Spleen (tissue), 11 donors: ENCODE measurements around the gene MEA1. TPM values are rescaled to one million over a fixed set of nuclear protein-coding genes. Genes with fewer than 3 reads are reported as not detected.
A peak's percentile ranks its signal among the peaks of the same experiment; 100 is the strongest.

Experiments
- DNase-seq: peaks from one replicate; pipeline ENCODE4 v3.0.0-alpha.2; 2020
- H3K27ac ChIP-seq, 8 donors: fragments of 200-600 bp; sonication (generic) in 7 of 8; 1 replicate in 4 of 8; 2 replicates in 4 of 8; pipeline versions ENCODE4 v1.5.0 to v1.8.0; 2016 to 2021; ENCODE audit warnings: inconsistent platforms in 4 of 8, mild to moderate bottlenecking in 4 of 8, moderate library complexity in 1 of 8
- H3K27me3 ChIP-seq, 7 donors: fragments of 200-600 bp; sonication (generic) in 6 of 7; replicated peaks in 1 of 7; 1 replicate in 4 of 7; 2 replicates in 3 of 7; pipeline versions ENCODE4 v1.5.0 to v1.8.0; 2016 to 2021; ENCODE audit warnings: inconsistent platforms in 3 of 7, mild to moderate bottlenecking in 1 of 7
- H3K36me3 ChIP-seq, 6 donors: fragments of 200-600 bp; sonication (generic) in 5 of 6; 1 replicate in 4 of 6; 2 replicates in 2 of 6; pipeline versions ENCODE4 v1.5.0 to v1.8.0; 2016 to 2021; ENCODE audit warnings: inconsistent platforms in 2 of 6
- H3K4me1 ChIP-seq, 6 donors: fragments of 200-600 bp; sonication (generic) in 5 of 6; 1 replicate in 3 of 6; 2 replicates in 3 of 6; pipeline versions ENCODE4 v1.5.0 to v1.8.0; 2016 to 2021; ENCODE audit warnings: inconsistent platforms in 3 of 6
- H3K4me3 ChIP-seq, 8 donors: fragments of 200-600 bp; sonication (generic) in 7 of 8; 1 replicate in 4 of 8; 2 replicates in 4 of 8; pipeline versions ENCODE4 v1.5.0 to v1.8.0; 2016 to 2021; ENCODE audit warnings: inconsistent platforms in 4 of 8, mild to moderate bottlenecking in 4 of 8, moderate library complexity in 2 of 8
- H3K9me3 ChIP-seq, 8 donors: fragments of 200-600 bp; sonication (generic) in 7 of 8; 1 replicate in 4 of 8; 2 replicates in 4 of 8; pipeline versions ENCODE4 v1.5.0 to v1.8.0; 2016 to 2021; ENCODE audit warnings: inconsistent platforms in 4 of 8
- POLR2A ChIP-seq, 3 donors: fragments of 450-650 bp; IDR thresholded peaks; one replicate each; pipeline ENCODE4 v1.5.1; 2017; ENCODE audit warnings: antibody characterized with exemption in 3 of 3, mild to moderate bottlenecking in 1 of 3
- POLR2AphosphoS5 ChIP-seq, 3 donors: sonication (generic); formaldehyde crosslinking; IDR thresholded peaks; one replicate each; pipeline ENCODE4 v1.5.1; 2017; ENCODE audit warnings: antibody characterized with exemption in 3 of 3
- WGBS, 5 donors: extraction: QIAGEN DNeasy Blood & Tissue Kit in 3 of 5; methylation state at CpG; one replicate each; pipeline versions ENCODE4 v1.1.5 to v1.1.7; 2013 to 2018; 5-methylcytosine and 5-hydroxymethylcytosine counted together
- intact Hi-C: fragments of 100-400 bp; cut with DNase I; formaldehyde crosslinking; loops from one replicate; pipeline ENCODE4 v1.15.0; 2023; ENCODE audit warnings: low total_unique reads
- polyA plus RNA-seq, 3 donors: library from polyadenylated mRNA; stranded (reverse); fragments of 200-250 nt; gene quantifications; one replicate each; pipeline ENCODE4 v1.2.1, GENCODE V29; 2013
- total RNA-seq, 7 donors: library from RNA; depleted of rRNA in 3 of 7; stranded (reverse); fragments of >200 nt in 3 of 7; fragmentation: NEBNext Ultra II Directional in 4 of 7; extraction: Animal tissue kit (Norgen Biotek cat#: 25700) in 4 of 7; gene quantifications; one replicate each; pipeline versions ENCODE4 v1.1.0 to v1.2.1, GENCODE V29; 2016 to 2021
- TF ChIP-seq, protein P1 (sequence below), 11 experiments: fragments of 200-600 bp in 7 of 11; fragments of 450-650 bp in 4 of 11; sonication (generic) in 4 of 11; IDR thresholded peaks in 8 of 11; conservative IDR thresholded peaks in 3 of 11; 1 replicate in 7 of 11; 2 replicates in 4 of 11; pipeline versions ENCODE4 v1.4.0 to v1.8.0; 2016 to 2021; ENCODE audit warnings: antibody characterized with exemption in 11 of 11, inconsistent platforms in 4 of 11, mild to moderate bottlenecking in 1 of 11
- donor health status: healthy with polysubstance abuse.
- donor health status: DM: no; HTN: no; CAD: no; lungs with moderate emphysema.
- donor health status: DM: no; HTN: no; CAD: no.
- donor health status: Bipolar disorder and iron deficiency.
- donor health status: healthy.
- donor health status: DM: no; HTN: no; CAD: no.
- donor health status: DM: yes; HTN: yes; CAD: no.

Gene MEA1
- total and polyA plus RNA-seq, 10 donors = 33.3 to 89.4 (median 43.4) TPM

DNA sequence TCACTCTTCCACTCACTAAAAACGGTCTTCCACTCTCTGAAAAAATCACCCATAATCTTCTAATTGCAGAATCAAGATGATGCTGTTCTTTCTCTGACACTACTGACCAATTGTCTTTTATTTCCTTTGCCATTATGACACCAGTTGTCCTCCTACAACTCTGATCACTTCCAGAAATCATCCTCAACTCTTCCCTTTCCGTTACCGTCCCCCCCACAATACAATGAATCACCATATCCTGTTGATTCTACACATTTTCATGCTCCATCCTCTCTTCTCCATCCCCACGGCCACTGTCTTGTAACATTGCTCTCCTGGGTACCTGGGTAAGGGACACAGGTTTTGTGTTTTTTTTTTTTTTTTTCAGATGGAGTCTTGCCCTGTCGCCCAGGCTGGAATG is 31.9 kb downstream of the MEA1 start:
- no peak overlapping the region for H3K4me3 ChIP-seq
- no peaks in the 10 kb centered on the region for H3K27me3 ChIP-seq
- no peak for TF ChIP-seq POLR2AphosphoS5 (IDR thresholded peaks at IDR 0.05)
- TF ChIP-seq, protein P1, sequence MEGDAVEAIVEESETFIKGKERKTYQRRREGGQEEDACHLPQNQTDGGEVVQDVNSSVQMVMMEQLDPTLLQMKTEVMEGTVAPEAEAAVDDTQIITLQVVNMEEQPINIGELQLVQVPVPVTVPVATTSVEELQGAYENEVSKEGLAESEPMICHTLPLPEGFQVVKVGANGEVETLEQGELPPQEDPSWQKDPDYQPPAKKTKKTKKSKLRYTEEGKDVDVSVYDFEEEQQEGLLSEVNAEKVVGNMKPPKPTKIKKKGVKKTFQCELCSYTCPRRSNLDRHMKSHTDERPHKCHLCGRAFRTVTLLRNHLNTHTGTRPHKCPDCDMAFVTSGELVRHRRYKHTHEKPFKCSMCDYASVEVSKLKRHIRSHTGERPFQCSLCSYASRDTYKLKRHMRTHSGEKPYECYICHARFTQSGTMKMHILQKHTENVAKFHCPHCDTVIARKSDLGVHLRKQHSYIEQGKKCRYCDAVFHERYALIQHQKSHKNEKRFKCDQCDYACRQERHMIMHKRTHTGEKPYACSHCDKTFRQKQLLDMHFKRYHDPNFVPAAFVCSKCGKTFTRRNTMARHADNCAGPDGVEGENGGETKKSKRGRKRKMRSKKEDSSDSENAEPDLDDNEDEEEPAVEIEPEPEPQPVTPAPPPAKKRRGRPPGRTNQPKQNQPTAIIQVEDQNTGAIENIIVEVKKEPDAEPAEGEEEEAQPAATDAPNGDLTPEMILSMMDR (IDR thresholded peaks at IDR 0.05 in 8 of 11, conservative IDR thresholded peaks at IDR 0.05 in 3 of 11) = no peak
- TF ChIP-seq POLR2A (IDR thresholded peaks at IDR 0.05) = no peak
- H3K36me3 ChIP-seq = no peaks in the 10 kb centered on the region
- no peak overlapping the region for H3K27ac ChIP-seq
- no peak for DNase-seq
- H3K4me1 ChIP-seq = peaks cover 38 to 69% (median 61%) of the 10 kb centered on the region in 6 donors
- no peaks in the 10 kb centered on the region for H3K9me3 ChIP-seq
- WGBS, 5 donors = 81 to 87% (median 82%) methylated on average over 5 of the region's 5 CpGs
- intact Hi-C loops = no loop called here

DNA sequence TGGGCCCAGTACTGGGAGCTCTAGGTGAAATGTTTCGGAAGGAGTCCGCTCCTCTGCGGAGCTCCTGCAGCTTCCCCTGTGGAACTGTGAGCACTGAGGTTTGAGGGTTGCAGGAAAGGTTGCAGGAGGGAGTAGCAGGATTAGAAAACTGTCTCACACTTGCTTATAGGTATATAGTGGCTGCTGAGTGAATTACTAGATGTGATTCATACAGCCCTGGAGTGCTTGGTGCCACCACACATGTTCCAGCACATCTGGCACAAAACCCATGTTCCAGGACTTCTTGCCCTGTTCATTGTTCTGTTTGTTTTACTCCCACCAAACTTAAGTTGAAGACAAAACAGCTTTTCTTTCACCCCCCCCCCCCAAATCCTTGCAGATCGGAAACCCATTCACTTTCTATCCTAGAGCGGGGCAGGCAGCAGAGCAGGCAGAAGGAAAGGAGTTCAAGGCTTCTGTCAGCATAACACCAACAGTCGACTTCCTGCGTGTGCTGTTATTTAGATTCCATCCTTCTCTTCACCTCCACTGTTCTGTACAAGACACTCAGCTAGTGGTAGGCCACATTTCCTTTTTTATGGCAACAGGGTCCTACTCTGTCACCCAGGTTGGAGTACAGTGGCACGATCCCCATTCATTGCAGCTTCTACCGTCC is 34.1 kb downstream of the MEA1 start:
- TF ChIP-seq POLR2AphosphoS5 (IDR thresholded peaks at IDR 0.05) (peak in 1 of 3 donors; percentile 8), POLR2A (IDR thresholded peaks at IDR 0.05) (no peak)
- TF ChIP-seq, protein P1 (IDR thresholded peaks at IDR 0.05 in 8 of 11, conservative IDR thresholded peaks at IDR 0.05 in 3 of 11) = no peak
- no peak for DNase-seq
- 32 to 39% (median 33%) methylated on average over 9 of the region's 9 CpGs for WGBS, 5 donors
- Histone ChIP-seq H3K27ac (peak overlapping the region; percentile 79 to 96 (median 92)), H3K36me3 (peaks cover 0 to 7% (median 0%) of the 10 kb centered on the region in 6 donors), H3K27me3 (no peaks in the 10 kb centered on the region), H3K9me3 (no peaks in the 10 kb centered on the region), H3K4me1 (peaks cover 28 to 70% (median 55%) of the 10 kb centered on the region in 6 donors), H3K4me3 (peak overlapping the region; percentile 69 to 98 (median 93))
- intact Hi-C loops = no loop called here

DNA sequence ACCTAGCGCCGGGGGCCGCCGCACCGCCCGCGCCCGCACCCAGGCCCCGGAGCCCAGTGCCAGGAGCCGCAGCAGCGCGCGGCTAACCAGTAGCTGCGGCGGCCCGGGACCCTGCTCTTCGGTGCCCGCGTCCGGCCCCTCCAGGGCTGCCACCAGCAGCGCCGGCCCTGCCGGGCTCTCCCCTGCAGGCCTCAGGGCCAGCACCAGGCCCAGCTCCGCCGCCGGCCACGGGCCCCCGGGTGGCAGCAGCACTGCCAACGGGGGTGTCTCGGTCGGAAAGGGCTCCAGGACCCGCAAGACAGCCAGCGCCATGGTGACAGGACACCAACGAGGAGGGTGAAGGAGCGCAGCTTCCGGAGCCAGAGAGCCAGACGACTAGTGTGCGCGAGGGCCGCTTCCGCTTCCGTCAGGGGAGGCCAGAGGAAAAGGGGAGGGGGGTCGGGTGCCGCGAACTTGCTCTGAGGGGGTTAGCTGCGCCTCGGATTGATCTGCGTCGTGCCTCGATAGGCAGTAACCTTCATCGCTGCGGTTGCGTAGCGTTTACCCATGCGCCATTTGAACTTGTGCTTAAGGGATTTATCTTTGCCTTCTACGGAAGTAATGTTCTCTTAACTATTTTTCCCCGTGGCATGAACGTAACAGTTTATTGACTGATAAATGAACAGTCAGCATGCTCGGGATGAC is 34.8 kb downstream of the MEA1 start, which contains the start of gene PEX6:
Gene PEX6 (minus strand): TSS at position 343 of the 684 bp plus-strand sequence. CDS start 31 bp downstream, at position 312.
- peaks cover 0 to 14% (median 0%) of the 10 kb centered on the region in 6 donors for H3K36me3 ChIP-seq
- TF ChIP-seq POLR2AphosphoS5 (IDR thresholded peaks at IDR 0.05) = peak; percentile 90 to 93 (median 91)
- TF ChIP-seq POLR2A (IDR thresholded peaks at IDR 0.05) = peak in 1 of 3 donors; percentile 13
- TF ChIP-seq, protein P1 (IDR thresholded peaks at IDR 0.05 in 8 of 11, conservative IDR thresholded peaks at IDR 0.05 in 3 of 11) = no peak
- WGBS, 5 donors = 0 to 1% (median 0%) methylated on average over 37 to 59 of the region's 59 CpGs
- intact Hi-C loops = no loop called here
- H3K27me3 ChIP-seq = no peaks in the 10 kb centered on the region
- peaks cover 26 to 73% (median 52%) of the 10 kb centered on the region in 6 donors for H3K4me1 ChIP-seq
- peak within 1 kb of the TSS; percentile 79 to 96 (median 92) for H3K27ac ChIP-seq
- DNase-seq = peak; percentile 99
- no peaks in the 10 kb centered on the region for H3K9me3 ChIP-seq
- peak within 1 kb of the TSS; percentile 69 to 98 (median 93) for H3K4me3 ChIP-seq

DNA sequence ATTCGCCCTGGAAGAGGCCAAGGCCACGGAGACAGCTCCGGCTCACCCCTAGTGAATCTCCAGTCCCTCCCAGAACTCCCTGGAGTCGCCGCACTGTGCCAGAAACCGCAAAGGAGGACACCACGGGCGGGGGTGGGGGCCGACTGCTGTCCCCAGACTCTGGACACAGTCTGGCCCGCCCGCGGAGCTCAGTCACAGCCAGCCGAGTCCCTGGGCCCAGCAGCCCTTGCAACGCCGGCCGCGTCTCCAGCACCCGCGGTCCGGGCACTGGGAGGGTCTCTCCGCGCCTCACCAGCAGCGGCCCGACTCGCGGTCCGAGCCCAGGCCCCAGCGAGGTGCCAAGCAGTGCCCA is 35.3 kb downstream of the MEA1 start:
- H3K4me3 ChIP-seq = peak overlapping the region; percentile 69 to 98 (median 93)
- DNase-seq = peak; percentile 90
- H3K27me3 ChIP-seq = no peaks in the 10 kb centered on the region
- WGBS, 5 donors = 0 to 3% (median 1%) methylated on average over 3 to 28 of the region's 28 CpGs
- peaks cover 0 to 19% (median 0%) of the 10 kb centered on the region in 6 donors for H3K36me3 ChIP-seq
- peak overlapping the region; percentile 79 to 96 (median 92) for H3K27ac ChIP-seq
- H3K9me3 ChIP-seq = no peaks in the 10 kb centered on the region
- H3K4me1 ChIP-seq = peaks cover 21 to 72% (median 46%) of the 10 kb centered on the region in 6 donors
- intact Hi-C loops = no loop called here
- TF ChIP-seq POLR2A (IDR thresholded peaks at IDR 0.05) (no peak), POLR2AphosphoS5 (IDR thresholded peaks at IDR 0.05) (no peak)
- TF ChIP-seq, protein P1 (IDR thresholded peaks at IDR 0.05 in 8 of 11, conservative IDR thresholded peaks at IDR 0.05 in 3 of 11) = no peak
